OCI-LY7 (cell line): ENCODE results near the gene TPBG.

Source experiments
- EZH2phosphoT487 ChIP-seq: fragments of 200-600 bp; sonication (generic); IDR thresholded peaks from 2 replicates; pipeline ENCODE4 v1.6.1; 2018; ENCODE audit warnings: low read depth, borderline replicate concordance, mild to moderate bottlenecking, mixed run types, antibody characterized with exemption, low read length, moderate library complexity, mixed read lengths
- TF ChIP-seq, protein P1 (sequence below): fragments of 200-600 bp; sonication (generic); conservative IDR thresholded peaks from 2 replicates; pipeline ENCODE4 v1.5.1; 2014; ENCODE audit warnings: mild to moderate bottlenecking, antibody characterized with exemption, low read length, moderate library complexity, mixed read lengths

DNA sequence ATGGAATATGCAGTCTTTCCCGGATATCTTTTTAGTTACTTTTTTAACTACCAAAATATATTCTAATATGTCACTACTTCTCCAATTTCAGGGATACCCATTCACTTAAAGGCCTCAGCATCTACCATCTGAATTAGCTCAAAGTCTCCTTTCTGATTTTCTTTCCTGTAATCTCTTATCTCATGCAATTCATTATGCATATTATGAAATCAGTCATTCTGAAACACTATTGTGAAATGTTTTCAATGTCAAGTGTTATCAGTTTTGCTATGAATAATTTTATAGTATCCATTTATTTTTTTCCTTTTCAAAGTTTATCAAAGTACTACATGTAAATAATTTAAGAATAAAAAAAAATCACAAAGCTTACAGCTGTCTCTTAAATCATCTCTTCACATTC, 41.2 kb upstream of the TPBG start:
- TF ChIP-seq, protein P1, sequence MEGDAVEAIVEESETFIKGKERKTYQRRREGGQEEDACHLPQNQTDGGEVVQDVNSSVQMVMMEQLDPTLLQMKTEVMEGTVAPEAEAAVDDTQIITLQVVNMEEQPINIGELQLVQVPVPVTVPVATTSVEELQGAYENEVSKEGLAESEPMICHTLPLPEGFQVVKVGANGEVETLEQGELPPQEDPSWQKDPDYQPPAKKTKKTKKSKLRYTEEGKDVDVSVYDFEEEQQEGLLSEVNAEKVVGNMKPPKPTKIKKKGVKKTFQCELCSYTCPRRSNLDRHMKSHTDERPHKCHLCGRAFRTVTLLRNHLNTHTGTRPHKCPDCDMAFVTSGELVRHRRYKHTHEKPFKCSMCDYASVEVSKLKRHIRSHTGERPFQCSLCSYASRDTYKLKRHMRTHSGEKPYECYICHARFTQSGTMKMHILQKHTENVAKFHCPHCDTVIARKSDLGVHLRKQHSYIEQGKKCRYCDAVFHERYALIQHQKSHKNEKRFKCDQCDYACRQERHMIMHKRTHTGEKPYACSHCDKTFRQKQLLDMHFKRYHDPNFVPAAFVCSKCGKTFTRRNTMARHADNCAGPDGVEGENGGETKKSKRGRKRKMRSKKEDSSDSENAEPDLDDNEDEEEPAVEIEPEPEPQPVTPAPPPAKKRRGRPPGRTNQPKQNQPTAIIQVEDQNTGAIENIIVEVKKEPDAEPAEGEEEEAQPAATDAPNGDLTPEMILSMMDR: no peak
- no peak for TF ChIP-seq EZH2phosphoT487
